Measurements from ENCODE around the gene GARIN6.
"Not testable (repeated sequence)": the region's sequence is repeated elsewhere in the genome, so short reads cannot be mapped to it uniquely, and the experiment has no call there.

The GARIN6 gene

GRCh38 chr12:99647453-99647852, at the start of gene GARIN6:
TSS of gene GARIN6 (plus strand) at chr12:99647753. CDS start at chr12:99648175, 422 bp downstream.
- no peak for DNase-seq

DNA sequence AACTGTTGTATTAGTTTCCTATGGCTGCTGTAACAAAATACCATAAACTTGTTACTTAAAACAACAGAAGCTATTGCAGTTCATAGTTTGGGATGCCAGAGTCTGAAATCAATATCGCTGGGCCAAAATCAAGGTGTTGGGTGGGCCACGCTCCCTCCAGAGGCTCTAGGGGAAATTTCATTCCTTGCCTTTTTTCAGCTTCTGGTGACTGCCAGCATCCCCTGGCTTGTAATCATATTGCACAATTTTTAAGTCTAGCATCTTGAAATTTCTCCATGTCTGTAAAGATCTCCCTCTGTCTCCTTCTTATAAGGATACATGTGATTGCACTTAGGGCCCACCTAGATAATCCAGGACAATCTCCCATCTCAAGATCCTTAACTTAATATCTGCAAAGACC, 48.8 kb upstream of the GARIN6 start:
- no peak for DNase-seq

DNA sequence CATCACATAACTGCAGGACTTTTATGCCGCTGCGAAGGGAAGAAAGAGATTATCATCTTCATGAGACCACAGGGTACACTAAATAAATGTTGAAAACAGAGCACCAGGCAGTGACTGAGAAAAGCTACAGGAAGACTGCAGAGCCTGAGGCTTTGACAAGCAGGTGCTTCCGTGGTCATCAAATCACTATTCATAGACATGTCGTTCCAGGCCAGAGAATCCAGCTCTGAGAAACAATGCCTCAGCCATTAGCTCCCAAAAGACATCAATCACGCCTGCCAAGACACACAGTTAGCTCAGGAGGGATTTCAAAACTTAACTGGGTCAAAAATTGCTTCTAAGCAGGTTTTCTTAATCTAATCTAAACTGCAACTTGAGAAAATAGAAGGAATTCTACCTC, 47.2 kb upstream of the GARIN6 start:
- DNase-seq = no peak

DNA sequence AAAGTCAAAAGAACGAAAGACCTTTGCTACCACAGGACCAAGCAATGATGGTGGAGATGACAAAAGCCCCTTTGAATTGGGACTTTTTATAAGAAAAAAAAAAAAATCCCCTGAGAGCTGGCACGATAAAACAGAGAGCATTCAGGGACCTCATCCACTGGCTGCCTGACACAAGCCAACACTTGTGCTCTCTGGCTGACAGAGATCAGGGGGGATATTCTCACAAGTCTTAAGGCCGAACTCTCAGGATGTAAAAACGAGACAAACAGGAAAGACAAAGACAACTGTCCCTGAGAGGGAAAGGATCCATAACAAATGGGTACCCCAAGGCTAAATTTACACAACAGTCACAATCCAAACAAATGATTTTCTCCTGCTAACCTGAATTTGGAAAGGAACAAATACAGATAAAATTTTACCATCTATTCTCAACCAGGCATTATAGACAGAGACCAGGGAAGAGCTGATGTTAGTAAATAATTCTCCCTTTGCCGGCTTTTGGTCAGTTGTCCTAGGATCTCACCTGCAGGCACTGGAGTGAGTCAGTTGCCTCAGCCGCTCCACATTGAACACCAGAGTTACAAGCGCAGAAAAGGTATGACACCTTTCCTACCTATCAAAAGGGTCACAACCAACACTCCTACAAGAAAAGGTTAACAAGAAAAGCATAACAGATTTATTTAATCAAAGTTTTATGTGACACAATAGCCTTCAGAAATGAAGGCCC, 37.9 kb upstream of the GARIN6 start:
- DNase-seq = no peak

- no peak for DNase-seq
Measured at GRCh38 chr12:99611117-99611516, 36.4 kb upstream of the GARIN6 start.

DNA sequence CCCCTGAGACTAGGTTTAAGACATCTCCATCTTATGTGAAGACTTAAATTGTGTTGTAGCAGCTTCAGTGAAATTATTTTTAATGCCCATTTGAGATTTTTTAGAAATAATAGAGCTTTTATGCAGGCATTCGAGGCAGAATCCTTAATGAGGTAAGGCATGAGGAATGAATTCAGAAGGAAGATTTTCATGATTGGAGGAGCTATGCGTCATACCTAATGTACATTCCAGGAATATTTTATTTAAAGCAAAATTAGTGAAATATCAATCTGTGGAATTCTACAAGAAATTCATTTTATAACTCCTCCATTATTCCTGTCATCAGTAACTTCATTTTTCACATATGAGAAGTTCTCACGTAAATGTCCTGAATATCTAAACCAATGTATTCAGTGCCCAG, 36.0 kb upstream of the GARIN6 start:
- DNase-seq = no peak

GRCh38 chr12:99618657-99619056, 28.9 kb upstream of the GARIN6 start:
- DNase-seq = no peak

DNA sequence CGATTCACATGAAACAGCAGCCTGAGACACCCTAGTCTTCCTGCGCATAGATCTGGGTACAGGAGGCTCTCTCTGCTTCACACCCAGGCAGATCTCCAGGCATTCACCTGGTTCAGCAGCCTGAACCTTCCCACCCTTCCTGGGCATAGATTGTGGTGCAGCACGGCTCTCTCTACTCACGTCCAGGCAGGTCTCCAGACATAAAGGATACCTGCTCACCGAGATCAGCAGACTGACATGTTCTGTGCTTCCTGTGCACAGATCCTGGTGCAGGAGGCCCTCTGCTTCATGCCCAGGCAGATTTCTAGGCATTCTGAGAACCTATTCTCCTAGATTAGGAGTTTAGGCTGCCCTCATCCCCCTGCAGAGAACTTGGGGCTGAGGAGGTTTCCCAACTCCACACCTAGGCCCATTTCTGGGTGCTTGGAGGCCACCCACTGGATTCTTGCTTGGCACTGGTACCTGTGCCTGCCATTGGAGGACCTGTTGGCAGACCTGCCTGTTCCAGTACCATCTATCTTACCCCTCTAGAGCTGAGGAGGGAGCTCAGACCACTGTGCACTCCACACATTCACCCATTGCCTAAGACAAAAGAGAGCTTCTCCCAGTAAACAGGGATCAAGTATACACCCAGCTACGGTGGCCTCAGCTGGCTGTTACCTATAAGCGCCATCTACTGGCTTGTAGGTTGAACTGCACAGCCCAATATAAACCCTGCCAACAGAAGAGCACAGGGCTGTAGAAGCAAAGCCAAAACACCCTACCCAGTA, 28.0 kb upstream of the GARIN6 start:
- DNase-seq = no peak

DNA sequence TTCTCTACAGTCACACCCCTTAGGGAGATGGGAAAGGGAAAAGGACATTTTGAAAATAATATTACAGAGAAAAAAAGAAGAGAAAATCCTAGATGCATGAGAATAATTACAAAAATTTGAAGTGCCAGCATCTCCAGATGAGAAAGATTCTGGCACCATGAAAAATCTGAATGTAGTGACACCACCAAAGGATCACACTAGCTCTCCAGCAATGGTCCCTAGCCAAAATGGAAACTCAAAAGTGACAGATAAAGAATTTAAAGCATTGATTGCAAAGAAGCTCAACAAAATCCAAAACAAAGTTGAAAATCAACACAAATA, 27.4 kb upstream of the GARIN6 start:
- no peak for DNase-seq

- DNase-seq = not testable (repeated sequence)
Measured at GRCh38 chr12:99624591-99624990, 23.0 kb upstream of the GARIN6 start.

GRCh38 chr12:99627459-99627858, 20.1 kb upstream of the GARIN6 start:
- no peak for DNase-seq

GRCh38 chr12:99644629-99645028, 2.9 kb upstream of the GARIN6 start:
- DNase-seq = no peak

DNA sequence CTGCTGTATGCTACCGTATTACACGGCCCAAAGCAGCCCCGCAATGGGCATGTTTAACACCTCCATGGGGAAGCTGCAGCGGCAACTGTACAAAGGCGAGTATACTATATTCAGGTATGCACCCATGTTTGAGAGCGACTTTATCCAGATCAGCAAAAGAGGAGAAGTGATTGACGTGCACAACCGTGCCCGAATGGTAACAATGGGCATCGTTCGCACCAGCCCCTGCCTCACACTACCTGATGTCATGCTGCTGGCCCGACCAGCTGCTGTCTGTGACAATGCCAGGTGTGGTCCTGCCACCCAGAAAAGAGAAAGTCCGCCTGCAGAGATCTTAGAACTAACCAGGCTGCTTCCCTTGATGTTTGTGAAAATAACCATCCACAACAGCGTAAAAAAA, 630 bp downstream of the GARIN6 start:
- DNase-seq = no peak

- DNase-seq = no peak
Measured at GRCh38 chr12:99649551-99649950, 2.0 kb downstream of the GARIN6 start.

DNA sequence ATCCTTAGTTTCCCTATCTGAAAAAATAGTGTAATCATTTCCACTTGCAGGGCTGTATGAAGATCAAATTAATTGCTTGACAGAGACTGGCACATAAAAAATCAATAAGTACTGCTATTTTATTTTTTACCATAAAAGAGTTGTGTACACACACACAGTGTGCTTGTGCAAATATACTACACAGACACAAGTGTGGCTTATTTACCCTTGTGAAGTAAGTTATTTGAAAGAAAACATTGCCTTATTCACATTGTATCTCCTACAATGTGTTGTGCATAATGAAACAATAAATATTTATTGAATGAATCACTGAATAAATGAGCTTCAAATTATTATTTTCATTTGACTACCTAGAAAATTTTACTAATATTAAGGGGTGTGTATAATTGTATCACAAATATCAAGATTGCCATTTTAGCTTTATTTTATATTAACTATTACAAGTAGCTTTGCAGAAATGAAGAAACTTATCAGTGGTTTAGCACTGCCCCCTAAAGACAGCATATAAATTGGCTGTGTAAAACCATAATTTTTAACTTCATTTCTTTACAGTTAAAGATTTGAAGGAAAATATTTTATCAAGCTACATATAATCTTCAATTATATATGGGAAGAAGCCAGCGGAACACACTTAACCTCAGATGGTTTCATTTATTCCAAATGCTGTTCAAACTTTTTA, 11.3 kb downstream of the GARIN6 start:
- DNase-seq = no peak

- no peak for DNase-seq
Measured at GRCh38 chr12:99670635-99671034, 23.1 kb downstream of the GARIN6 start.

- DNase-seq = no peak
Measured at GRCh38 chr12:99680276-99680675, 32.7 kb downstream of the GARIN6 start.

DNA sequence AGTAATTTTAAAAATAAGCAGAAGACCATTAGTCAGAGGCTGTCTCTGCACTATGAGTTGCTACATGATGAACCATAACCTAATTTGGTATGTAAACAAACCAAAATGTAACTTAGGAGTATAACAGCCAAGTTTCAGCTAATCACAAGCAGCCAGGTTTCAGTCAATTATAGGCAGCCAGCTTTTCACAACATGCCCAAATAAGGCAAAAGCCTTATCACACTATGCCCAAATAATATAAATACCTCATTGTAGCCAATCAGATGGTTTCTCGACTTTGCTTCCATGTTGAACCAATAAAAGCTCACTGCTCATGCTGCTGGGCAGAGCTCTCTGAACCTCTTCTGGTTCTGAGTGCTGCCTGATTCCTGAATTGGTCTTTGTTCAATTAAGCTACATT, 38.6 kb downstream of the GARIN6 start:
- DNase-seq = no peak

- DNase-seq = no peak
Measured at GRCh38 chr12:99695050-99695449, 47.5 kb downstream of the GARIN6 start.

Data from CD4-positive, alpha-beta T cell treated with Interferon gamma for 1 hour (primary cell).